BE2C (cell line): Measurements from ENCODE around the gene RBMS3.
"Not testable (repeated sequence)": the region's sequence is repeated elsewhere in the genome, so short reads cannot be mapped to it uniquely, and the experiment has no call there.

Experiments
- DNase-seq: peaks from one replicate; pipeline ENCODE4 v3.0.0-alpha.2; 2020
- H3K27me3 ChIP-seq: fragments of 250-450 bp; sonication (Bioruptor Pico); 2 replicates; pipeline ENCODE4 v1.5.1; 2020; ENCODE audit warnings: mild to moderate bottlenecking
- H3K36me3 ChIP-seq: fragments of 250-450 bp; sonication (Bioruptor Pico); 2 replicates; pipeline ENCODE4 v1.5.1; 2020; ENCODE audit warnings: mild to moderate bottlenecking
- H3K4me1 ChIP-seq: fragments of 250-450 bp; sonication (Bioruptor Pico); 2 replicates; pipeline ENCODE4 v1.5.1; 2020
- H3K4me3 ChIP-seq: 2 replicates; pipeline ENCODE4 v1.5.1; 2011; ENCODE audit warnings: low read depth, low read length
- H3K9me3 ChIP-seq: fragments of 250-450 bp; sonication (Bioruptor Pico); 2 replicates; pipeline ENCODE4 v1.5.1; 2020
- TF ChIP-seq, protein P1 (sequence below): IDR thresholded peaks from 2 replicates; pipeline ENCODE4 v1.5.1; 2012; ENCODE audit warnings: mild to moderate bottlenecking, low read depth, low read length

The RBMS3 gene

GRCh38 chr3:29515451-29515850, 234.6 kb downstream of the RBMS3 start:
- TF ChIP-seq, protein P1, sequence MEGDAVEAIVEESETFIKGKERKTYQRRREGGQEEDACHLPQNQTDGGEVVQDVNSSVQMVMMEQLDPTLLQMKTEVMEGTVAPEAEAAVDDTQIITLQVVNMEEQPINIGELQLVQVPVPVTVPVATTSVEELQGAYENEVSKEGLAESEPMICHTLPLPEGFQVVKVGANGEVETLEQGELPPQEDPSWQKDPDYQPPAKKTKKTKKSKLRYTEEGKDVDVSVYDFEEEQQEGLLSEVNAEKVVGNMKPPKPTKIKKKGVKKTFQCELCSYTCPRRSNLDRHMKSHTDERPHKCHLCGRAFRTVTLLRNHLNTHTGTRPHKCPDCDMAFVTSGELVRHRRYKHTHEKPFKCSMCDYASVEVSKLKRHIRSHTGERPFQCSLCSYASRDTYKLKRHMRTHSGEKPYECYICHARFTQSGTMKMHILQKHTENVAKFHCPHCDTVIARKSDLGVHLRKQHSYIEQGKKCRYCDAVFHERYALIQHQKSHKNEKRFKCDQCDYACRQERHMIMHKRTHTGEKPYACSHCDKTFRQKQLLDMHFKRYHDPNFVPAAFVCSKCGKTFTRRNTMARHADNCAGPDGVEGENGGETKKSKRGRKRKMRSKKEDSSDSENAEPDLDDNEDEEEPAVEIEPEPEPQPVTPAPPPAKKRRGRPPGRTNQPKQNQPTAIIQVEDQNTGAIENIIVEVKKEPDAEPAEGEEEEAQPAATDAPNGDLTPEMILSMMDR, result no peak
- H3K4me1 ChIP-seq, result peaks cover 3% of the 10 kb centered on the region; the same call in 1 of the 2 replicates
- no peak for DNase-seq
- H3K27me3 ChIP-seq, result no peaks in the 10 kb centered on the region
- no peaks in the 10 kb centered on the region for H3K36me3 ChIP-seq
- no peaks in the 10 kb centered on the region for H3K9me3 ChIP-seq
- H3K4me3 ChIP-seq, result no peak overlapping the region

DNA sequence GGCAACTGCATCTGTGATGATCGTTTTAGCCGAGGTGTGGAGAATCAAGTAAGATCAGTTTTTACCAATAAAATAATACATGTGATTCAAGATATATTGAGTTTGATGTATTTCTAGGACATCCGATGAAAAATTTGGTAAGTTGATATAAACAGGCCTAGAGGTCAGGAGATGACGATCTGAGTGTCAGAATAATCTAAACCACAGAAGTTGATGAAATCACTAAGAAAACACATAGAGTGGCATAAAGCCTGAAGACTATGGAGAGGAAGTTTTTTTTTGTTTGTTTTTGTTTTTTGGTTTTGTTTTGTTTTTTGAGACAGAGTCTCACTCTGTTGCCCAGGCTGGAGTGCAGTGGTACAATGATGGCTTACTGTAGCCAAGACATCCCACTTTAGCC, 235.3 kb downstream of the RBMS3 start:
- TF ChIP-seq, protein P1, result no peak
- no peaks in the 10 kb centered on the region for H3K36me3 ChIP-seq

GRCh38 chr3:29520764-29521163, 239.9 kb downstream of the RBMS3 start:
- DNase-seq, result no peak
- Histone ChIP-seq H3K4me3 (no peak overlapping the region), H3K9me3 (no peaks in the 10 kb centered on the region), H3K4me1 (peaks cover 6% of the 10 kb centered on the region), H3K36me3 (no peaks in the 10 kb centered on the region), H3K27me3 (no peaks in the 10 kb centered on the region)
- TF ChIP-seq, protein P1, result no peak

More for the DNA sequence above, 235.3 kb downstream of the RBMS3 start:
- peaks cover 3% of the 10 kb centered on the region for H3K4me1 ChIP-seq
- no peaks in the 10 kb centered on the region for H3K9me3 ChIP-seq
- no peaks in the 10 kb centered on the region for H3K27me3 ChIP-seq
- H3K4me3 ChIP-seq, result no peak overlapping the region
- no peak for DNase-seq

DNA sequence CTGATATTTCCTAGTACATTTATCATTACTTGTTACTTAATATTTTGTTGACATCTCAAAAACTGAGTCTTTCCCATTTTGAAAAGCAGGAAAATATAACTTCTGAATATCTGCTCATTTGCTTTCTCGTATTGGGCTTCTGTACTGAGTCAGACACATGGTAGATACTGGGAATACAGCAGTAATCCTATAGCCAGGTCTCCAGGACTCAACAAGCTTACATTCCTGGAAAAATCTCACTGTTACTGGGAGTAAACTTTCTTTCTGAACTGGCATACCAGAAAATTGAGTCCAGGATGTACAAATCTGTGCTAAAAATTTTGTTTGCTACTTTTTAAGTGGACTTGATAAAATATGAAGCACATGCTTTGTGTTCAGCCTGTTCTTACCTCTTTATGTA, 240.4 kb downstream of the RBMS3 start:
- no peak overlapping the region for H3K4me3 ChIP-seq
- H3K27me3 ChIP-seq, result no peaks in the 10 kb centered on the region
- DNase-seq, result no peak
- no peaks in the 10 kb centered on the region for H3K36me3 ChIP-seq
- H3K9me3 ChIP-seq, result no peaks in the 10 kb centered on the region
- H3K4me1 ChIP-seq, result peaks cover 6% of the 10 kb centered on the region
- TF ChIP-seq, protein P1, result no peak

GRCh38 chr3:29521751-29522150, 240.9 kb downstream of the RBMS3 start:
- Histone ChIP-seq H3K36me3 (no peaks in the 10 kb centered on the region), H3K9me3 (no peaks in the 10 kb centered on the region), H3K4me3 (no peak overlapping the region), H3K27me3 (no peaks in the 10 kb centered on the region), H3K4me1 (peaks cover 6% of the 10 kb centered on the region)
- DNase-seq, result no peak
- TF ChIP-seq, protein P1, result no peak

DNA sequence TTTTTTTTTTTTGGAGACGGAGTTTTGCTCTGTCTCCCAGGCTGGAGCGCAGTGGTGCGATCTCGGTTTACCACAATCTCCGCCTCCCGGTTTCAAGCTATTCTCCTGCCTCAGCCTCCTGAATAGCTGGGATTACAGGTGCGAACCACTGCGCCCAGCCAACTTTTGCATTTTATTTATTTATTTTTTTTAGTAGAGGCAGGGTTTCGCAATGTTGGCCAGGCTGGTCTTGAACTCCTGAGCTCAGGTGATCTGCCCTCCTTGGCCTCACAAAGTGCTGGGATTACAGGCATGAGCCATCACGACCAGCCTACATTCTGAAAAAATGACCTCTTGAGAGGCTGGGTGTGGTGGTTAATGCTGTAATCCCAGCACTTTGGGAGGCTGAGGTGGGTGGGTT, 243.6 kb downstream of the RBMS3 start:
- not testable (repeated sequence) for H3K36me3 ChIP-seq, DNase-seq, H3K4me3 ChIP-seq, H3K9me3 ChIP-seq, H3K4me1 ChIP-seq, H3K27me3 ChIP-seq
